Activated B cell treated with CpG ODN at 0.5 μM for 24 hours (primary cell): ENCODE measurements around the gene PLEK. TPM values are rescaled to one million over a fixed set of nuclear protein-coding genes. Genes with fewer than 3 reads are reported as not detected.
"Not testable (repeated sequence)": the region's sequence is repeated elsewhere in the genome, so short reads cannot be mapped to it uniquely, and the experiment has no call there.

Experiments used
- ATAC-seq: fragments of 200-7000 bp; cut with Tn5 transposase; one replicate; pipeline ENCODE4 v1.10.0; 2021; ENCODE audit warnings: low read depth, mild to moderate bottlenecking, moderate library complexity
- CTCF ChIA-PET: fragments of 350-600 bp; sonication (Branson Sonifier 250); formaldehyde crosslinking; loops from one replicate; lab custom pipeline; 2021; ENCODE audit warnings: antibody characterized with exemption; lab: Charles Lee
- POLR2A ChIA-PET: fragments of 350-600 bp; sonication (Branson Sonifier 250); formaldehyde crosslinking; loops from one replicate; lab custom pipeline; 2021; ENCODE audit warnings: antibody characterized with exemption; lab: Charles Lee
- DNase-seq: peaks from one replicate; pipeline ENCODE4 v3.0.0; 2022
- H3K27ac Mint-ChIP-seq: one replicate; pipeline ENCODE4 v1.8.0; 2020; ENCODE audit warnings: mixed read lengths
- H3K27me3 Mint-ChIP-seq: one replicate; pipeline ENCODE4 v1.8.0; 2021; ENCODE audit warnings: mixed read lengths
- H3K36me3 Mint-ChIP-seq: one replicate; pipeline ENCODE4 v1.8.0; 2021; ENCODE audit warnings: low read depth, mixed read lengths
- H3K4me1 Mint-ChIP-seq: one replicate; pipeline ENCODE4 v1.8.0; 2021; ENCODE audit warnings: mixed read lengths
- H3K4me3 Mint-ChIP-seq: one replicate; pipeline ENCODE4 v1.8.0; 2020; ENCODE audit warnings: mild to moderate bottlenecking, mixed read lengths
- H3K9me3 Mint-ChIP-seq: one replicate; pipeline ENCODE4 v1.8.0; 2020; ENCODE audit warnings: mixed read lengths
- intact Hi-C: fragments of 100-400 bp; cut with micrococcal nuclease; formaldehyde crosslinking; loops from one replicate; pipeline ENCODE4 v1.15.1; 2024
- total RNA-seq: library from RNA; stranded (reverse); gene quantifications from 2 replicates; pipeline ENCODE4 v1.2.3, GENCODE V29; 2022
- TF ChIP-seq, protein P1 (sequence below): fragments of 200-600 bp; IDR thresholded peaks from one replicate; pipeline ENCODE4 v1.8.0; 2022; ENCODE audit warnings: antibody characterized with exemption, mild to moderate bottlenecking

PLEK gene
- total RNA-seq, 1 donor from 2014 or later = 140 TPM

DNA sequence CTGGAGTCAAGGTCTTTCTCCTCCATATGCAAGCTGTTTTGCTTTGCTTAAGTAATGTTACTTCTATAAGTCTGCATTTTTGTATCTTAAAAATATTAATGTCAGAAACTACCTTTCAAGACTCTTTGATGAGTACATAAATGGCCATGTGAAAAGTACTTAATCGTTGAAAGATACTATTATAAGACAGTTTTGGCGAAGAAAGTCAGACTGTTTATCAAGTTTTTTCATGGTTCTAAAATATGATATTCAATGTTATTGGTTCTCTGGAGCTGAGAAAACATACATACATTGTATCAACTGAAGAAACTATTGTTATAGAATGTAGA, 76.9 kb downstream of the PLEK start:
- Mint-ChIP-seq H3K27me3 (no peaks in the 10 kb centered on the region), H3K4me1 (peaks cover 46% of the 10 kb centered on the region), H3K36me3 (peaks cover 2% of the 10 kb centered on the region), H3K4me3 (no peak overlapping the region), H3K27ac (peak overlapping the region; percentile 95), H3K9me3 (peaks cover under 1% of the 10 kb centered on the region)
- TF ChIP-seq, protein P1, sequence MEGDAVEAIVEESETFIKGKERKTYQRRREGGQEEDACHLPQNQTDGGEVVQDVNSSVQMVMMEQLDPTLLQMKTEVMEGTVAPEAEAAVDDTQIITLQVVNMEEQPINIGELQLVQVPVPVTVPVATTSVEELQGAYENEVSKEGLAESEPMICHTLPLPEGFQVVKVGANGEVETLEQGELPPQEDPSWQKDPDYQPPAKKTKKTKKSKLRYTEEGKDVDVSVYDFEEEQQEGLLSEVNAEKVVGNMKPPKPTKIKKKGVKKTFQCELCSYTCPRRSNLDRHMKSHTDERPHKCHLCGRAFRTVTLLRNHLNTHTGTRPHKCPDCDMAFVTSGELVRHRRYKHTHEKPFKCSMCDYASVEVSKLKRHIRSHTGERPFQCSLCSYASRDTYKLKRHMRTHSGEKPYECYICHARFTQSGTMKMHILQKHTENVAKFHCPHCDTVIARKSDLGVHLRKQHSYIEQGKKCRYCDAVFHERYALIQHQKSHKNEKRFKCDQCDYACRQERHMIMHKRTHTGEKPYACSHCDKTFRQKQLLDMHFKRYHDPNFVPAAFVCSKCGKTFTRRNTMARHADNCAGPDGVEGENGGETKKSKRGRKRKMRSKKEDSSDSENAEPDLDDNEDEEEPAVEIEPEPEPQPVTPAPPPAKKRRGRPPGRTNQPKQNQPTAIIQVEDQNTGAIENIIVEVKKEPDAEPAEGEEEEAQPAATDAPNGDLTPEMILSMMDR = peak; percentile 60
- DNase-seq (no peak), ATAC-seq (no peak)
- ChIA-PET CTCF (interaction anchor here (0.6 to 4.7 kb wide), 30 partner anchors 11 to 1274 kb away, joined by 3 to 58 read pairs (median 6); partner anchors contain the start of genes FBXO48, PLEK and PPP3R1), POLR2A (interaction anchor here (0.9 to 2.6 kb wide), 15 partner anchors 14 to 246 kb away, joined by 3 to 22 read pairs (median 7); partner anchors contain the start of genes FBXO48, PLEK and PPP3R1)
- intact Hi-C loops = loop anchor here (1.0 to 2.0 kb wide), 11 partner anchors 18 to 320 kb away; partner anchors contain the start of genes APLF, FBXO48 and PNO1

DNA sequence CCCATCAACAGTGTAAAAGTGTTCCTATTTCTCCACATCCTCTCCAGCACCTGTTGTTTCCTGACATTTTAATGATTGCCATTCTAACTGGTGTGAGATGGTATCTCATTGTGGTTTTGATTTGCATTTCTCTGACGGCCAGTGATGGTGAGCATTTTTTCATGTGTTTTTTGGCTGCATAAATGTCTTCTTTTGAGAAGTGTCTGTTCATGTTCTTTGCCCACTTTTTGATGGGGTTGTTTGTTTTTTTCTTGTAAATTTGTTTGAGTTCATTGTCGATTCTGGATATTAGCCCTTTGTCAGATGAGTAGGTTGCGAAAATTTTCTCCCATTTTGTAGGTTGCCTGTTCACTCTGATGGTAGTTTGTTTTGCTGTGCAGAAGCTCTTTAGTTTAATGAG, 81.3 kb downstream of the PLEK start:
- H3K27ac Mint-ChIP-seq, ATAC-seq, H3K4me3 Mint-ChIP-seq, POLR2A ChIA-PET, H3K4me1 Mint-ChIP-seq, intact Hi-C loops, CTCF ChIA-PET, H3K9me3 Mint-ChIP-seq, H3K36me3 Mint-ChIP-seq, H3K27me3 Mint-ChIP-seq, DNase-seq: not testable (repeated sequence)

Other genes with a start within 250 kb of the PLEK start
- gene PNO1, start 207.4 kb upstream of the PLEK start, total RNA-seq = 22.1 and 24.9 TPM in 2 replicates
- 53.5 and 56.2 TPM in 2 replicates for gene PPP3R1, start 112.8 kb upstream of the PLEK start, total RNA-seq
- not detected in 2 replicates for gene CNRIP1, start 45.3 kb upstream of the PLEK start, total RNA-seq
- 1.8 and 2.6 TPM in 2 replicates for gene FBXO48, start 102.0 kb downstream of the PLEK start, total RNA-seq
- gene APLF, start 102.3 kb downstream of the PLEK start, total RNA-seq = 6.4 and 6.8 TPM in 2 replicates